ENCODE data around the gene CCSAP. TPM values are rescaled to one million over a fixed set of nuclear protein-coding genes. Genes with fewer than 3 reads are reported as not detected.

CCSAP gene
- total RNA-seq, 1 experiment from 2014 or later, result 8.6 TPM

- DNase-seq (ENCODE audit: low spot score) (no peak), ATAC-seq (no peak)
- H3K27me3 Mint-ChIP-seq (ENCODE audit: low read depth), result no peaks in the 10 kb centered on the region
- H3K9me3 Mint-ChIP-seq, result no peaks in the 10 kb centered on the region
- H3K4me3 Mint-ChIP-seq, result no peak overlapping the region
- POLR2A ChIA-PET, result no interaction called here
- H3K4me1 Mint-ChIP-seq, result no peaks in the 10 kb centered on the region
- peaks cover 2% of the 10 kb centered on the region; the same call in 1 of the 2 replicates for H3K36me3 Mint-ChIP-seq
- TF ChIP-seq FOXP4 (CRISPR knock-in tag; IDR thresholded peaks at IDR 0.05) (no peak), EMX1 (CRISPR knock-in tag; IDR thresholded peaks at IDR 0.05) (no peak), ZMAT4 (CRISPR knock-in tag; IDR thresholded peaks at IDR 0.05) (no peak), NFE2L1 (CRISPR knock-in tag; IDR thresholded peaks at IDR 0.05) (no peak), PRRX2 (CRISPR knock-in tag; IDR thresholded peaks at IDR 0.05) (no peak), NFYB (CRISPR knock-in tag; conservative IDR thresholded peaks at IDR 0.05; ENCODE audit: low read depth) (no peak), CREB1 (CRISPR knock-in tag; IDR thresholded peaks at IDR 0.05) (no peak), FOXK1 (CRISPR knock-in tag; IDR thresholded peaks at IDR 0.05) (no peak), ZSCAN18 (CRISPR knock-in tag; IDR thresholded peaks at IDR 0.05) (no peak), ZNF263 (CRISPR knock-in tag; IDR thresholded peaks at IDR 0.05; ENCODE audit: low read depth) (no peak), ZNF423 (CRISPR knock-in tag; IDR thresholded peaks at IDR 0.05) (no peak), SP1 (CRISPR knock-in tag; conservative IDR thresholded peaks at IDR 0.05) (no peak), ZNF425 (CRISPR knock-in tag; conservative IDR thresholded peaks at IDR 0.05) (no peak), IRF2 (CRISPR knock-in tag; IDR thresholded peaks at IDR 0.05; ENCODE audit: borderline replicate concordance, low read depth) (no peak), ATF2 (CRISPR knock-in tag; IDR thresholded peaks at IDR 0.05; ENCODE audit: borderline replicate concordance, low read depth) (no peak)
- CTCF ChIA-PET, result no interaction called here
- no peak overlapping the region for H3K27ac Mint-ChIP-seq
Measured at GRCh38 chr1:229309074-229309473, 33.8 kb downstream of the CCSAP start.

GRCh38 chr1:229305392-229305791, 37.5 kb downstream of the CCSAP start:
- ATAC-seq, result no peak
- ChIA-PET POLR2A (no interaction called here), CTCF (interaction anchor here (0.5 kb wide), 1 partner anchor 30 kb away, joined by 3 read pairs; no protein-coding TSS in a partner anchor)
- no peaks in the 10 kb centered on the region for H3K9me3 Mint-ChIP-seq
- no peak overlapping the region for H3K27ac Mint-ChIP-seq
- no peak overlapping the region for H3K4me3 Mint-ChIP-seq
- no peaks in the 10 kb centered on the region for H3K4me1 Mint-ChIP-seq
- no peak for DNase-seq (ENCODE audit: low spot score)
- no peaks in the 10 kb centered on the region for H3K27me3 Mint-ChIP-seq (ENCODE audit: low read depth)
- no peak for TF ChIP-seq NFYB (CRISPR knock-in tag; conservative IDR thresholded peaks at IDR 0.05; ENCODE audit: low read depth)
- TF ChIP-seq ZNF416 (CRISPR knock-in tag; IDR thresholded peaks at IDR 0.05), result no peak
- no peak for TF ChIP-seq RELA (CRISPR knock-in tag; IDR thresholded peaks at IDR 0.05; ENCODE audit: borderline replicate concordance)
- TF ChIP-seq MLX (CRISPR knock-in tag; IDR thresholded peaks at IDR 0.05), result no peak
- no peak for TF ChIP-seq ATF6 (CRISPR knock-in tag; IDR thresholded peaks at IDR 0.05)
- H3K36me3 Mint-ChIP-seq, result peaks cover 6% of the 10 kb centered on the region; the same call in 1 of the 2 replicates
